Vagina (tissue), 2 donors: ENCODE data around the gene HDGFL2.

ENCODE experiments used
- POLR2A ChIP-seq, 2 donors: fragments of 450-650 bp; IDR thresholded peaks; one replicate each; pipeline ENCODE4 v1.6.1; 2017; ENCODE audit warnings: antibody characterized with exemption in 2 of 2, mild to moderate bottlenecking in 2 of 2, moderate library complexity in 2 of 2
- POLR2AphosphoS5 ChIP-seq, 2 donors: sonication (generic); formaldehyde crosslinking; IDR thresholded peaks; one replicate each; pipeline ENCODE4 v1.9.0; 2017; ENCODE audit warnings: antibody characterized with exemption in 2 of 2, mild to moderate bottlenecking in 2 of 2, low read depth in 1 of 2; ENCODE audit not compliant: insufficient read depth in 1 of 2
- TF ChIP-seq, protein P1 (sequence below), 3 experiments: fragments of 450-650 bp in 2 of 3; fragments of 200-600 bp in 1 of 3; sonication (generic) in 1 of 3; IDR thresholded peaks; one replicate each; pipeline ENCODE4 v1.5.1; 2017 to 2019; ENCODE audit warnings: antibody characterized with exemption in 3 of 3, mild to moderate bottlenecking in 2 of 3, moderate library complexity in 2 of 3

DNA sequence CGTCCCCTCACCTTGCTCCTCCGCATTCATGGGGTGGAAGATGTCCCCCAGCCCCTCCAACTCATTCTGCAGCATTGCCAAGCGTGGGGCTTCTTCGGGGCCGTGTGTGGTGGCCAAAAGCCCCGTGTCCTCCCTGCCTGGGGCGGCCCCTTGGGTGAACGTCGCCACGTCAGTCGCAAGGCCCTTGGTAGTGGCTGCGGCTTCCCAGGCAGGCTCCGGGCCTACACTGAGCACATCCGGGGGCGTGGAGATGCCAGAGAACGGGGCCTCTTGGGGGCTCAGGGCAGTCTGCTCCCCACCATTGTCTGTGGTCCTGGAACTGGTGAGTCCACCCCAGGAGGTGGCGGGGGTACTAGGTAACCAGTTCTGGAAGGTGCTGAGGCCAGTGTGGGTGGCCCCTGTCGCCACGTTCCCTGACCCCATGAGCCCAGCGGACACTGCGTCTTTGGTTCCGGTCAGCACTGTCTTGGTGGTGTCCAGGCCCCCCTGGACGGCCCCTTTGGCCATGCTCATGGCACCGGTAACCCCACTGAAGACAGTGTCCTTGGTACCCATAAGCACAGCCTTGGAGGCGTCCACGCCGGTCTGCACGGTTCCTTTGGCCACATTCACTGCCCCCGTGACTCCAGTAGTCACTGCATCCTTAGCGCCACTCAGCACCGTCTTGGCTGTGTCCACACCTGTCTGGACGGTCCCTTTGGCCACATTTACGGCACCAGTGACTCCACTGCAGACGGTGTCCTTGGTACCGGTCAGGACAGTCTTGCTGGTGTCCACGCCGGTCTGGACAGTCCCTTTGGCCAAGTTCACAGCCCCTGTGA, 38.5 kb downstream of the HDGFL2 start:
- no peak for TF ChIP-seq POLR2AphosphoS5 (IDR thresholded peaks at IDR 0.05; ENCODE audit: insufficient read depth in 1 of 2, low read depth in 1 of 2)
- TF ChIP-seq, protein P1, sequence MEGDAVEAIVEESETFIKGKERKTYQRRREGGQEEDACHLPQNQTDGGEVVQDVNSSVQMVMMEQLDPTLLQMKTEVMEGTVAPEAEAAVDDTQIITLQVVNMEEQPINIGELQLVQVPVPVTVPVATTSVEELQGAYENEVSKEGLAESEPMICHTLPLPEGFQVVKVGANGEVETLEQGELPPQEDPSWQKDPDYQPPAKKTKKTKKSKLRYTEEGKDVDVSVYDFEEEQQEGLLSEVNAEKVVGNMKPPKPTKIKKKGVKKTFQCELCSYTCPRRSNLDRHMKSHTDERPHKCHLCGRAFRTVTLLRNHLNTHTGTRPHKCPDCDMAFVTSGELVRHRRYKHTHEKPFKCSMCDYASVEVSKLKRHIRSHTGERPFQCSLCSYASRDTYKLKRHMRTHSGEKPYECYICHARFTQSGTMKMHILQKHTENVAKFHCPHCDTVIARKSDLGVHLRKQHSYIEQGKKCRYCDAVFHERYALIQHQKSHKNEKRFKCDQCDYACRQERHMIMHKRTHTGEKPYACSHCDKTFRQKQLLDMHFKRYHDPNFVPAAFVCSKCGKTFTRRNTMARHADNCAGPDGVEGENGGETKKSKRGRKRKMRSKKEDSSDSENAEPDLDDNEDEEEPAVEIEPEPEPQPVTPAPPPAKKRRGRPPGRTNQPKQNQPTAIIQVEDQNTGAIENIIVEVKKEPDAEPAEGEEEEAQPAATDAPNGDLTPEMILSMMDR (IDR thresholded peaks at IDR 0.05), result no peak
- no peak for TF ChIP-seq POLR2A (IDR thresholded peaks at IDR 0.05)
